Measurements from ENCODE around the gene USH1C.

USH1C gene

DNA sequence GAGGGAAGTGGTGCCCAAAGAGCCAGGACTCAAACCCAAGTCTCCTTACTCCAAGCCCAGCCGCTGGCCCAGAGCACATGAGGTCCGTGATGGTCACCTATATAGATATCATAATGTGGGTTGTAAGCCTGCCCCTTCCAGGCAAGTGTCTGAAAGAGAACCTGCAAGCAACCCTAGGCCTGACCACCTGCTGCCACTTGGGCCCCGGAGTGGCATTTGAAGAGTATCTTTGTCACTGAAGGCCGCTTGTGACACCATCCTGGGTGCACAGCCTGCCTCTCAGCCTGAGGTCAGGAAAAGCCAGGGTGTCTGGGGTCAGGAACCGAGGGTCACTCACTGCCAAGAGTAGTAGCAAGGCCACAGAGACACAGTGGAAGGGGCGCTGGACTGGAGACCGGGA, 35.2 kb upstream of the USH1C start:
- no peaks in the 10 kb centered on the region; the same call in 1 of the 2 replicates for H3K9me3 ChIP-seq (ENCODE audit: control insufficient read depth, insufficient read depth, low read length)
- no peak overlapping the region for H3K4me3 ChIP-seq (ENCODE audit: low read depth, low read length)
- no peak overlapping the region for H3K9ac ChIP-seq (ENCODE audit: low read depth, low read length)
- no peaks in the 10 kb centered on the region for H3K27me3 ChIP-seq (ENCODE audit: control insufficient read depth, insufficient read depth, low read length)
- peaks cover 20% of the 10 kb centered on the region for H3K4me1 ChIP-seq (ENCODE audit: control insufficient read depth, insufficient read depth, low read length)
- no peak overlapping the region for H3K27ac ChIP-seq (ENCODE audit: low read depth, low read length)
- H3K36me3 ChIP-seq (ENCODE audit: control insufficient read depth, insufficient read depth, low read length) = no peaks in the 10 kb centered on the region

DNA sequence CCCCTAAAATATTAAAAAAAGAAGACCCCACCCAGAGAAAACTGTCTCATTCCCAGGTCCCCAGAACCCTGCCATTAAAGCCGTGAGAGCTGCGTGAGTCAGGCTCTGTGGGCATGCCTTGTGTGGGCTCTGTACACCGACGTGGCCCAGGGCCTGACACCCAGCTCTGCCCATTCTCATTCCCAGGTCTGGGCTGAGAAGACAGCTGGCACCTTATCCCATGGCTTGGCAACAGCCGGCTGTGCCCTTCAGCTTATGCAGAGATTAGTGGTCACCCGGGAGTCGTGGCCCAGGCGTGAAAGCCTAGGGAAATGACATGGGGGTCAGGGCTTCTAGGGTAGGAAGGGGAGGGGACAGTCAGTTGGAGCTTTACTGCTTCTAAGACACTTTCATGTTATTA, 34.7 kb upstream of the USH1C start:
- Histone ChIP-seq H3K36me3 (ENCODE audit: control insufficient read depth, insufficient read depth, low read length) (no peaks in the 10 kb centered on the region), H3K9me3 (ENCODE audit: control insufficient read depth, insufficient read depth, low read length) (no peaks in the 10 kb centered on the region; the same call in 1 of the 2 replicates), H3K9ac (ENCODE audit: low read depth, low read length) (no peak overlapping the region), H3K27ac (ENCODE audit: low read depth, low read length) (no peak overlapping the region), H3K4me3 (ENCODE audit: low read depth, low read length) (no peak overlapping the region), H3K4me1 (ENCODE audit: control insufficient read depth, insufficient read depth, low read length) (peaks cover 20% of the 10 kb centered on the region), H3K27me3 (ENCODE audit: control insufficient read depth, insufficient read depth, low read length) (no peaks in the 10 kb centered on the region)

DNA sequence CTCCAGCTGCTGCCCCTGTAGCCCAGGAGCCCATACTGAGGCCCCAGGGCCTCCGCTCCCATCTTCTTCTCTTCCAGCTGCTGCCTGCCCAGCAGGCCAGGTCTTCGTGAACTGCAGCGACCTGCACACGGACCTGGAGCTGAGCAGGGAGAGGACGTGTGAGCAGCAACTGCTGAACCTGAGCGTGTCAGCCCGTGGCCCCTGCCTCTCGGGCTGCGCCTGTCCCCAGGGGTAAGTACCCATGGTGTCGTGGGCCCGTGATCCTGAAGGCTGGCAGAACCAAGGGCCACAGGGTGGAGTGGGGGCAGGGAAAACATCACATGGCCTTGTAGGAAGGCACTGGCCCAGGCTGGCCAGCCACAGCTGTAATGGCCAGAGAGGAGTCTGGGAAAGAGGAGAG, 34.1 kb upstream of the USH1C start:
- Histone ChIP-seq H3K9ac (ENCODE audit: low read depth, low read length) (no peak overlapping the region), H3K9me3 (ENCODE audit: control insufficient read depth, insufficient read depth, low read length) (no peaks in the 10 kb centered on the region; the same call in 1 of the 2 replicates), H3K4me3 (ENCODE audit: low read depth, low read length) (no peak overlapping the region), H3K27ac (ENCODE audit: low read depth, low read length) (no peak overlapping the region), H3K36me3 (ENCODE audit: control insufficient read depth, insufficient read depth, low read length) (no peaks in the 10 kb centered on the region), H3K27me3 (ENCODE audit: control insufficient read depth, insufficient read depth, low read length) (no peaks in the 10 kb centered on the region), H3K4me1 (ENCODE audit: control insufficient read depth, insufficient read depth, low read length) (peaks cover 20% of the 10 kb centered on the region)

DNA sequence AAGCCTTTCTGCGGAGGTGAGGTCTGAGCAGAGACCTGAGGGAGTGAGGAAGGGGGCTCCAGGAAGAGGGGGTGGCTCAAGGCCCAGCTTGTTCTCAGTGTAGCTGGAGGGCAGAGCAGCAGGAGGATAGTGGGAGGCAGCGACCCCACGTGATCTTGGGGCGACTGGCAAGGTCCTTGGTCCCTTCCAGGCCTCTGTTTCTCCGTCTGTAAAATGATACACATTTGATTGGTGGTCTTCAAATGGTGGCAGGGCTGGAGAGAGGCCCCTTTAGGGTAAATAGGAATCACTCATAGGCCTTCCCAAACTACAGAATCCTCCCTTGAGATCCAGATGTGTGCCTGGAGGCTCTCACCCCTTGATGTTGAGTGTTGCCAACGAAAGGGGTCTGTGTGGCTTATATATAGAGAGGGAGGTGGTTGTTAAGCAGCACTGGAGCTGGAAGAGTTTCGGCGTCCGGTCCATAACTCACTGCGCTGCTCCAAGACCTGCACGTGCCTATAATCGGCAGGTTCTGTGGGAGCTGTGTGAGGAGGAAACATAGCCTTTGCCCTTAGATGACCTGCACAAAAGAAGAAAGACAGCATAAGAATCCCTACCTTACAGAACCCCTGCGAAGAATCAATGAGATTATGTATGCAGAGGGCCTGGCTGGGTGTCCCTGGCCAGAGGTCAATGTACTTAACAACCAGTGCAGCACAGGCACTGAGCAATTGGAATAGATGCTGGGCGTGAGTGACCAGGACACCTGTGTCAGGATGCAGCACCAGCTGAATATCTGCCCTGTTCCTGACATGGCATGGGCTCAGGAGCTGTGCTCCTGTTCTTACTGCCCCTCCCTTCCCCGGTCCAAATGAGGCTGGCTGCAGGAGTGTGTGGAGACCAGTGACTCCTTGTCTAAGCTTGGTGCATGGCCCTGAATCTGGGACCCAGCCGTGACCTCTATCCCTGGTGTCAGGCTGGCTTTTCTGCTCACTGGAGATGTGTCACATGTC, 31.5 kb upstream of the USH1C start:
- H3K9ac ChIP-seq (ENCODE audit: low read depth, low read length) = no peak overlapping the region
- no peaks in the 10 kb centered on the region for H3K9me3 ChIP-seq (ENCODE audit: control insufficient read depth, insufficient read depth, low read length)
- no peaks in the 10 kb centered on the region for H3K27me3 ChIP-seq (ENCODE audit: control insufficient read depth, insufficient read depth, low read length)
- no peaks in the 10 kb centered on the region for H3K36me3 ChIP-seq (ENCODE audit: control insufficient read depth, insufficient read depth, low read length)
- no peak overlapping the region for H3K4me3 ChIP-seq (ENCODE audit: low read depth, low read length)
- peaks cover 16% of the 10 kb centered on the region for H3K4me1 ChIP-seq (ENCODE audit: control insufficient read depth, insufficient read depth, low read length)
- no peak overlapping the region for H3K27ac ChIP-seq (ENCODE audit: low read depth, low read length)

DNA sequence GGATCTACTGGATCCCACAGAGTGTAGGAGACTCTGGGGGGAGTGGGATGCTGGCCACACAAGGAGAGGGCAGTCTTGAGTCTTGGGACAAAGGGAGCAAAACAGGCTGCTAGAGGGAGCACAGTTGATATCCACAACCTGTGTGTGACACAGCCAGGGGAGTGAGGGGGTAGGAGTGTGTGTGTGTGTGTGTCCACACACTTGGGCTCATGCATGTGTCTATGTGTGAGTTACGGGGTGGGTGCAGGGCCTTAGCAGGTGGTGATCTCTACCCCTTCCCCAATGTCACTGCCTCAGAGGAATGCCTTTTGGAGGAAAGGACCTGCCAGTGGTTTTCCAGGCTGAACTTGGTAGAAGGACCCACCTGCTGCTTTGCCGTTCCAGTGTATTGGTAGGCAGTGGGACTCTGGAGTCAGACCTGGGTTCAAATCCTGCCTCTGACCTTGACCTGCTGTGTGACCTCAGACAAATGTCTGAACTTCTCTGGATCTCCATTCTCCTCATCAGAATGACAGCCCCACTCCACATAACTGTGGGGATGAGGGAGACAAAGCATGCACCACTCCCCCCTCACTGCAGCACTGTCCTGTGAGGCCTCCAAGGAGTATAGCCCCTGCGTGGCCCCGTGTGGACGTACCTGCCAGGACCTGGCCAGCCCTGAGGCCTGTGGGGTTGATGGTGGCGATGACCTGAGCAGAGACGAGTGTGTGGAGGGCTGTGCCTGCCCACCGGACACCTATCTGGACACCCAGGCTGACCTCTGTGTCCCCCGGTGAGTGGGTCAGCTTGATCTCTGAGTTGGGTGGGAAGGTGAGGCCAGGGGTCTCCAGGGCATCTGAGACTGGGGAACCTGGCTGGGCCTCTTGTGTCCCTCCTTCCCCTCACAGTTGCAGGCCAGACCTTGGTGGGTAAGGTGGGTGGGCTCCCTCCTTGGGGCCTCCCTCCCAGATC, 30.2 kb upstream of the USH1C start:
- Histone ChIP-seq H3K9ac (ENCODE audit: low read depth, low read length) (no peak overlapping the region), H3K27me3 (ENCODE audit: control insufficient read depth, insufficient read depth, low read length) (no peaks in the 10 kb centered on the region), H3K9me3 (ENCODE audit: control insufficient read depth, insufficient read depth, low read length) (no peaks in the 10 kb centered on the region), H3K27ac (ENCODE audit: low read depth, low read length) (no peak overlapping the region), H3K36me3 (ENCODE audit: control insufficient read depth, insufficient read depth, low read length) (no peaks in the 10 kb centered on the region), H3K4me1 (ENCODE audit: control insufficient read depth, insufficient read depth, low read length) (peaks cover 8% of the 10 kb centered on the region; the same call in 1 of the 2 replicates), H3K4me3 (ENCODE audit: low read depth, low read length) (no peak overlapping the region)

DNA sequence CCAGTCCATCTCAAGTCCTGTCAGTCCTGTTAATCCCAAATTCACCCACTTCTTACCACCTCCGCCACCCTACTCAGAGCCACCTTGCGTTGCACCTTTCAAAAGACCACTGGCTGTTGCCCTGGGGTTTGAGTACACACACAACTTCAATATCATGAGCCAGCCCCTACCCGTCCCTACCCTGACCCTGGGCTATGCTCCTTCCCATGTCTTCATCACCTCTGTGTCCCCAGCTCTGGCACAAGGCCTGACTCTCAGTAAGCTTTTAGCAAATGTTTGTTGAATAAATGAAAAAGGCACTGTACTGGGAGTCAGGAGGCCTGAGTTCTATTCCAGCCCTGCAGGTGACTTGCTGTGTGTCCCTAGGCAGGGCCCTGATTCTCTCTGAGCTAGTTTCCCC, 29.3 kb upstream of the USH1C start:
- Histone ChIP-seq H3K4me3 (ENCODE audit: low read depth, low read length) (no peak overlapping the region), H3K9ac (ENCODE audit: low read depth, low read length) (no peak overlapping the region), H3K4me1 (ENCODE audit: control insufficient read depth, insufficient read depth, low read length) (peaks cover 8% of the 10 kb centered on the region; the same call in 1 of the 2 replicates), H3K36me3 (ENCODE audit: control insufficient read depth, insufficient read depth, low read length) (no peaks in the 10 kb centered on the region), H3K9me3 (ENCODE audit: control insufficient read depth, insufficient read depth, low read length) (no peaks in the 10 kb centered on the region), H3K27ac (ENCODE audit: low read depth, low read length) (no peak overlapping the region), H3K27me3 (ENCODE audit: control insufficient read depth, insufficient read depth, low read length) (no peaks in the 10 kb centered on the region)

DNA sequence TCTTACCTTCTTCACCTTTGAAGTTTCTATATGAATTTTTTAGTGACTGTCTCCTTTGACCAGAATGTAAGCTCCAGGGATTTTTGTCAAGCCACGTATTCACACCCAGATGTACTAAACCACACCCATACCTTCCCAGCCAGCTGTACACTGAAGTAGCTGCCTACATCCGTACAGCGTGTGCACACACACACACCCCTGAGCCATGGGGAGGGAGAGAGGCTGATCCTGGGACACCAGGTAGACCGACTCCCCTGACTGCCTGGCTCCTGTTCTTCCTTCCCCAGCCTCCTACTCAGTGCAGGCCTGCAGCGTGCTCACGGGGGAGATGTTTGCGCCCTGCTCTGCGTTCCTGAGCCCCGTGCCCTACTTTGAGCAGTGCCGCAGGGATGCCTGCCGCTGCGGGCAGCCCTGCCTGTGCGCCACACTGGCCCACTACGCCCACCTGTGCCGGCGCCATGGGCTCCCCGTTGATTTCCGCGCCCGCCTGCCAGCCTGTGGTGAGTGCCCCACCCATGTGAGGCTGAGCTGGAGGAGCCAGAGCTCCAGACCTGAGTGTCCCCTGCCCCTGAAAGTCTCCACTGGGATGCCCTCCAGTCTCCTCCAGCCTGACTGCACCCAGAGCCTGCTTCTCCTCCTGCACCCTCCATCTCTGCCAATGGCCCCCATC, 28.7 kb upstream of the USH1C start:
- peaks cover 8% of the 10 kb centered on the region; the same call in 1 of the 2 replicates for H3K4me1 ChIP-seq (ENCODE audit: control insufficient read depth, insufficient read depth, low read length)
- H3K9ac ChIP-seq (ENCODE audit: low read depth, low read length) = no peak overlapping the region

DNA sequence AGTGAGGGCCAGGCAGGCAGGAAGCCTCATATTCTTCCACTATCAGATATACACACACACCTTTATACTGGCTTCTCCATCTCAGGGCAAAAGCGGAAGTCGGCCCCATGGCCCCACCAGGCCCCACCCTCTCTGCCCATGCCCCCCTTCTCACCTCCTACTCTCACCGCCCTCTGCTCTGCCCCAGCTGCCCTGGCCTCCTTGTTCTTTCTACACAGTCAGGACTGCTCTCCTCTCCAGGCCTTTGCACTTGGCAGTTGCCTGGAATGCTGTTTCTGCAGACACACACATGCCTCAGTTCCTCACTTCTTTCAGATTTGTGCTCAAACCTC, 28.1 kb upstream of the USH1C start:
- Histone ChIP-seq H3K27me3 (ENCODE audit: control insufficient read depth, insufficient read depth, low read length) (no peaks in the 10 kb centered on the region), H3K27ac (ENCODE audit: low read depth, low read length) (no peak overlapping the region), H3K36me3 (ENCODE audit: control insufficient read depth, insufficient read depth, low read length) (no peaks in the 10 kb centered on the region), H3K9me3 (ENCODE audit: control insufficient read depth, insufficient read depth, low read length) (no peaks in the 10 kb centered on the region), H3K9ac (ENCODE audit: low read depth, low read length) (no peak overlapping the region), H3K4me3 (ENCODE audit: low read depth, low read length) (no peak overlapping the region), H3K4me1 (ENCODE audit: control insufficient read depth, insufficient read depth, low read length) (peaks cover 8% of the 10 kb centered on the region; the same call in 1 of the 2 replicates)

More for the DNA sequence above, 28.7 kb upstream of the USH1C start:
- Histone ChIP-seq H3K9me3 (ENCODE audit: control insufficient read depth, insufficient read depth, low read length) (no peaks in the 10 kb centered on the region), H3K27me3 (ENCODE audit: control insufficient read depth, insufficient read depth, low read length) (no peaks in the 10 kb centered on the region), H3K4me3 (ENCODE audit: low read depth, low read length) (no peak overlapping the region), H3K27ac (ENCODE audit: low read depth, low read length) (no peak overlapping the region), H3K36me3 (ENCODE audit: control insufficient read depth, insufficient read depth, low read length) (no peaks in the 10 kb centered on the region)

DNA sequence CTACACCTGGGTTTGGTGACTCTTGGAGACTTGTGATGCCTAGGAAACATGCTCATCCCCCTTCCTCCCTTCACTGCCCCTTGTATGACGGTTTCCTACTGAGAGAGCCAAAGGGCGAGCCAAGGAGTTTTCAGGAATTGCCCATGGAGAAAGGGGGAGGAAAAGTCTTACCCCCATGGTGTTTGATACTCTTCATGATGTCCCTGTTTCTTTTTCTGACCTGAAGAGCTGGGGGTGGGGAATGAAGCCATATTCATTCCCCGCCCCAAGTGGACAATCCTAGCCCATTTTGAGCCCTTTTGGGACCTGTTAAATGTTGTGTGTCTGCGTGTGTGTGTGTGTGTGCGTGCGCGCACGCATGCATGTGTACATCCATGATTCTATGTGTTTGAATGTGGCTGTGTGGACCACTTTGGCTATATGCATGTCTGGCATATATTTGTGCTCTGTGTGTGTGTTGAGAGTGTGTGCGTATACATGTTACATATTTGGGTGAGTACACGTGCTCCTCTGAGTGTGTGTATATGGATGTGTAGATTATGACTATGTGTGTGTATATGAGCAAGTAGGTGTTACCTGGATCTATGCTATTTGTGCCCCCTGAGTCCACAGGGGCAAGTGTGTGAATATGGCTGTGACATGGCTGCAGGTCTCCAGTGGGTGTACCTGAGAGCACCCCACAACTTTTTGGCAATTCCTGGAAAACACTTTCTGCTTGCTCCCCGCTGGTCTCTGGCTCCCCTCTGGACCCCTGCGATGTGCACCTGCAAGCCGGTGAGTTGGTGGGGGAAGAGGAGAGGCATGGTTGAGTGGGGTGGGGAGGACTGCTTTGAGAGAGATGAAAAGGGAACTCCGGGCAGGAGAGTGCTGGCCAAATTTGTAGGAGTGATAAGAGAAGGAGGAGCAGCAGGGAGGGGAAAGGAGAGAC, 27.5 kb upstream of the USH1C start:
- Histone ChIP-seq H3K36me3 (ENCODE audit: control insufficient read depth, insufficient read depth, low read length) (no peaks in the 10 kb centered on the region), H3K4me3 (ENCODE audit: low read depth, low read length) (no peak overlapping the region), H3K27me3 (ENCODE audit: control insufficient read depth, insufficient read depth, low read length) (no peaks in the 10 kb centered on the region), H3K27ac (ENCODE audit: low read depth, low read length) (no peak overlapping the region), H3K9ac (ENCODE audit: low read depth, low read length) (no peak overlapping the region), H3K4me1 (ENCODE audit: control insufficient read depth, insufficient read depth, low read length) (peaks cover 8% of the 10 kb centered on the region; the same call in 1 of the 2 replicates), H3K9me3 (ENCODE audit: control insufficient read depth, insufficient read depth, low read length) (no peaks in the 10 kb centered on the region)

DNA sequence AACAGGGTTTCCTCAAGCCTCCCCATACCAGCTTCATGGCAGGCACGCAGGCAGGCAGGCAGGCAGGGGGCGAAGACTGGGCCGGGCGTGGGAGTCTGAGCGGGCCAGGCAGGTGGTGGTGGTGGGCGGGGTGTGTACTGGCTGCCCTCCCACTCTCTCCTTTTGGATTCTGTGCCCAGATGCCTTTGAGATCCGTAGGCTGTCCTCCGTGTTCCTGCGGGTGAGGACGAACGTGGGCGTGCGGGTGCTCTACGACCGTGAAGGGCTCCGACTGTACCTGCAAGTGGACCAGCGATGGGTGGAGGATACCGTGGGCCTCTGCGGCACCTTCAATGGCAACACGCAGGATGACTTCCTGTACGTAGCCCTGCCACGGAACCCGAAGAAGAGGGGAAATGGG, 25.8 kb upstream of the USH1C start:
- H3K4me1 ChIP-seq (ENCODE audit: control insufficient read depth, insufficient read depth, low read length) = no peaks in the 10 kb centered on the region
- no peak overlapping the region for H3K27ac ChIP-seq (ENCODE audit: low read depth, low read length)
- H3K9me3 ChIP-seq (ENCODE audit: control insufficient read depth, insufficient read depth, low read length) = no peaks in the 10 kb centered on the region
- H3K9ac ChIP-seq (ENCODE audit: low read depth, low read length) = no peak overlapping the region
- H3K4me3 ChIP-seq (ENCODE audit: low read depth, low read length) = no peak overlapping the region
- no peaks in the 10 kb centered on the region for H3K36me3 ChIP-seq (ENCODE audit: control insufficient read depth, insufficient read depth, low read length)
- no peaks in the 10 kb centered on the region for H3K27me3 ChIP-seq (ENCODE audit: control insufficient read depth, insufficient read depth, low read length)
